ENCODE results near the gene IL31.
"Not testable (repeated sequence)": the region's sequence is repeated elsewhere in the genome, so short reads cannot be mapped to it uniquely, and the experiment has no call there.

Gene IL31

DNA sequence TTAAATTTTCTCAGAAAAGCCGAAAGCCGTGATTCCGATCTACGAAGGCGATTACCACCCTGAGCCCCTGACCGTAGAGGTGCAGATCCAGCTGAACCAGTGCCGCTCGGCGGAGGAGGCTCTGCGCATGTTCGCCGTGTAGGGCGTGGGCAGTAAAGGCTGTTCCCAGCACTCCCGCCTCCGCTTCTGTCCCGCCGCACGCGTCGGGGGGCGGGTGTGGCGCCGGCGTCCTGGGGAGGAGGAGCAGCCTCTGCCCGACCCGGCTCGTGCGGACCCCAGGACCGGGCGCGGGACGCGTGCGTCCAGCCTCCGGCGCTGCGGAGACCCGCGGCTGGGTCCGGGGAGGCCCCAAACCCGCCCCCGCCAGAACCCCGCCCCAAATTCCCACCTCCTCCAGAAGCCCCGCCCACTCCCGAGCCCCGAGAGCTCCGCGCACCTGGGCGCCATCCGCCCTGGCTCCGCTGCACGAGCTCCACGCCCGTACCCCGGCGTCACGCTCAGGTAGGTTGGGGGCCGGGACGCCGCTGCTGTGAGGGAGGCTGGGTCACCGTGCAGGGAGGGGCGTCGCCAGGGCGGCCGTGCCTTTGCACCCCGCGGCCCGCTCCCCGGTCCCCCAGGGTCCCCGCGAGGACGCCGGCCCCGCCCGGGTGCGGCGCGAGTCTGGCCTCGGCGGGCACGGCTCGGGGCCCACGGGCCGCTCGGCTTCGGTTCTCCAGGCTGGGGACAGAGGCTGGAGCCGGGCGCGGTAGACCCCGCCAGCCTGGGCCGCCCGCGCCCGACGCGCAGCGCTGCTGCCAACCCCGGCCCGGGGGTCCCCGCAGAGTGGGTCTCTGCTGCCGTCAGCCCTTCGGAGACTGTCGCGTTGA lies 29.5 kb upstream of the IL31 start, which contains the start of gene B3GNT4:
B3GNT4 (plus strand) TSS at position 409 of the 866 bp plus-strand sequence. CDS start 910 bp downstream, outside the sequence.
- no peaks in the 10 kb centered on the region for H4K20me1 ChIP-seq (ENCODE audit: insufficient read depth, low read length, poor library complexity, severe bottlenecking)
- H3K4me3 ChIP-seq (ENCODE audit: low read length, poor library complexity, severe bottlenecking) = no peak within 1 kb of the TSS
- no peaks in the 10 kb centered on the region for H3K4me1 ChIP-seq (ENCODE audit: insufficient read depth, low read length, poor library complexity, severe bottlenecking)
- H3K9me2 ChIP-seq (replicated peaks; ENCODE audit: low read depth, low read length) = no peaks in the 10 kb centered on the region
- no peaks in the 10 kb centered on the region for H3F3A ChIP-seq (ENCODE audit: low read depth)
- no peaks in the 10 kb centered on the region for H3K27me3 ChIP-seq (ENCODE audit: insufficient read depth, low read length, poor library complexity, severe bottlenecking)
- H3K36me3 ChIP-seq (ENCODE audit: insufficient read depth, low read length) = peaks cover 23% of the 10 kb centered on the region; the same call in 1 of the 2 replicates
- no peaks in the 10 kb centered on the region for H3K79me2 ChIP-seq (ENCODE audit: insufficient read depth, low read length)
- H3K4me2 ChIP-seq (ENCODE audit: low read depth, low read length, poor library complexity, severe bottlenecking) = no peak within 1 kb of the TSS
- H2AFZ ChIP-seq (ENCODE audit: low read length) = no peak within 1 kb of the TSS
- TF ChIP-seq EZH2phosphoT487 (IDR thresholded peaks at IDR 0.05; ENCODE audit: borderline replicate concordance) = no peak
- TF ChIP-seq, protein P1, sequence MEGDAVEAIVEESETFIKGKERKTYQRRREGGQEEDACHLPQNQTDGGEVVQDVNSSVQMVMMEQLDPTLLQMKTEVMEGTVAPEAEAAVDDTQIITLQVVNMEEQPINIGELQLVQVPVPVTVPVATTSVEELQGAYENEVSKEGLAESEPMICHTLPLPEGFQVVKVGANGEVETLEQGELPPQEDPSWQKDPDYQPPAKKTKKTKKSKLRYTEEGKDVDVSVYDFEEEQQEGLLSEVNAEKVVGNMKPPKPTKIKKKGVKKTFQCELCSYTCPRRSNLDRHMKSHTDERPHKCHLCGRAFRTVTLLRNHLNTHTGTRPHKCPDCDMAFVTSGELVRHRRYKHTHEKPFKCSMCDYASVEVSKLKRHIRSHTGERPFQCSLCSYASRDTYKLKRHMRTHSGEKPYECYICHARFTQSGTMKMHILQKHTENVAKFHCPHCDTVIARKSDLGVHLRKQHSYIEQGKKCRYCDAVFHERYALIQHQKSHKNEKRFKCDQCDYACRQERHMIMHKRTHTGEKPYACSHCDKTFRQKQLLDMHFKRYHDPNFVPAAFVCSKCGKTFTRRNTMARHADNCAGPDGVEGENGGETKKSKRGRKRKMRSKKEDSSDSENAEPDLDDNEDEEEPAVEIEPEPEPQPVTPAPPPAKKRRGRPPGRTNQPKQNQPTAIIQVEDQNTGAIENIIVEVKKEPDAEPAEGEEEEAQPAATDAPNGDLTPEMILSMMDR (conservative IDR thresholded peaks at IDR 0.05; ENCODE audit: low read length) = no peak
- no peak within 1 kb of the TSS for H3K9ac ChIP-seq (ENCODE audit: low read depth, low read length, poor library complexity, severe bottlenecking)
- H3K9me3 ChIP-seq (ENCODE audit: insufficient read depth, low read depth, low read length) = no peaks in the 10 kb centered on the region

DNA sequence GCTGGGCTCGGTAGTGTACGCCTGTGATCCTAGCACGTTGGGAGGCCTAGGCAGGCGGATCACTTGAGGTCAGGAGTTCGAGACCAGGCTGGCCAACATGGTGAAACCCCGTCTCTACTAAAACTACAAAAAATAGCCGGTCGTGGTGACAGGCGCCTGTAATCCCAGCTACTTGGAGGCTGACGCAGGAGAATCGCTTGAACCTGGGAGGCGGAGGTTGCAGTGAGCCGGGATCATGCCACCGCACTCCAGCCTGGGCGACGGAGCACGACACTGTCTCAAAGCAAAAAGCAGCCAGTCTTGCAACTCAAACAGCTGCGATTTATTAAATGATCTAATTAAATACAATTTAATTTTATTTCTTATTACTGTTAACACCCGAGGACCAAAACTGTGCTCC lies 28.8 kb upstream of the IL31 start:
- not testable (repeated sequence) for H3K9me3 ChIP-seq (ENCODE audit: insufficient read depth, low read depth, low read length); H3K4me3 ChIP-seq (ENCODE audit: low read length, poor library complexity, severe bottlenecking); H2AFZ ChIP-seq (ENCODE audit: low read length); H4K20me1 ChIP-seq (ENCODE audit: insufficient read depth, low read length, poor library complexity, severe bottlenecking); H3K4me2 ChIP-seq (ENCODE audit: low read depth, low read length, poor library complexity, severe bottlenecking); H3K4me1 ChIP-seq (ENCODE audit: insufficient read depth, low read length, poor library complexity, severe bottlenecking); H3K79me2 ChIP-seq (ENCODE audit: insufficient read depth, low read length); H3K27me3 ChIP-seq (ENCODE audit: insufficient read depth, low read length, poor library complexity, severe bottlenecking); H3K9me2 ChIP-seq (replicated peaks; ENCODE audit: low read depth, low read length); H3K9ac ChIP-seq (ENCODE audit: low read depth, low read length, poor library complexity, severe bottlenecking); H3F3A ChIP-seq (ENCODE audit: low read depth)
- peaks cover 16% of the 10 kb centered on the region; the same call in 1 of the 2 replicates for H3K36me3 ChIP-seq (ENCODE audit: insufficient read depth, low read length)

- no peak overlapping the region for H3K4me2 ChIP-seq (ENCODE audit: low read depth, low read length, poor library complexity, severe bottlenecking)
- no peaks in the 10 kb centered on the region for H3K9me2 ChIP-seq (replicated peaks; ENCODE audit: low read depth, low read length)
- no peak overlapping the region for H2AFZ ChIP-seq (ENCODE audit: low read length)
- peaks cover 8% of the 10 kb centered on the region; the same call in 1 of the 2 replicates for H3K36me3 ChIP-seq (ENCODE audit: insufficient read depth, low read length)
- no peaks in the 10 kb centered on the region for H3K9me3 ChIP-seq (ENCODE audit: insufficient read depth, low read depth, low read length)
- TF ChIP-seq, protein P1 (conservative IDR thresholded peaks at IDR 0.05; ENCODE audit: low read length) = no peak
- no peak for TF ChIP-seq EZH2phosphoT487 (IDR thresholded peaks at IDR 0.05; ENCODE audit: borderline replicate concordance)
- H3K27me3 ChIP-seq (ENCODE audit: insufficient read depth, low read length, poor library complexity, severe bottlenecking) = no peaks in the 10 kb centered on the region
- H3F3A ChIP-seq (ENCODE audit: low read depth) = no peaks in the 10 kb centered on the region
- H3K79me2 ChIP-seq (ENCODE audit: insufficient read depth, low read length) = no peaks in the 10 kb centered on the region
- peaks cover 6% of the 10 kb centered on the region for H3K4me1 ChIP-seq (ENCODE audit: insufficient read depth, low read length, poor library complexity, severe bottlenecking)
- H3K9ac ChIP-seq (ENCODE audit: low read depth, low read length, poor library complexity, severe bottlenecking) = no peak overlapping the region
- H4K20me1 ChIP-seq (ENCODE audit: insufficient read depth, low read length, poor library complexity, severe bottlenecking) = no peaks in the 10 kb centered on the region
- H3K4me3 ChIP-seq (ENCODE audit: low read length, poor library complexity, severe bottlenecking) = no peak overlapping the region
These were observed 28.0 kb upstream of the IL31 start for GRCh38 chr12:122202017-122202416.

All from Loucy (cell line).